Adrenal gland (tissue), 5 donors: ENCODE data around the gene IL5RA.

Experiments used
- CTCF ChIP-seq, 6 experiments: fragments of 450-650 bp in 4 of 6; fragments of 200-600 bp in 2 of 6; sonication (generic) in 1 of 6; IDR thresholded peaks; 1 replicate in 5 of 6; 2 replicates in 1 of 6; pipeline versions ENCODE4 v1.5.1 to v1.8.0; 2016 to 2021; ENCODE audit warnings: antibody characterized with exemption in 6 of 6, mild to moderate bottlenecking in 2 of 6, moderate library complexity in 1 of 6
- POLR2A ChIP-seq, 2 donors: fragments of 450-650 bp; IDR thresholded peaks; one replicate each; pipeline ENCODE4 v1.6.1; 2017; ENCODE audit warnings: antibody characterized with exemption in 2 of 2, mild to moderate bottlenecking in 2 of 2, moderate library complexity in 1 of 2
- donor health status: DM: no; HTN: no; CAD: no.

- TF ChIP-seq CTCF (IDR thresholded peaks at IDR 0.05): no peak
- no peak for TF ChIP-seq POLR2A (IDR thresholded peaks at IDR 0.05)
Observed at GRCh38 chr3:3080309-3080708, 29.9 kb downstream of the IL5RA start.
